Caco-2 (cell line): Measurements from ENCODE around the gene DNM2. TPM values are rescaled to one million over a fixed set of nuclear protein-coding genes. Genes with fewer than 3 reads are reported as not detected.
"Not testable (repeated sequence)": the region's sequence is repeated elsewhere in the genome, so short reads cannot be mapped to it uniquely, and the experiment has no call there.

Experiments
- BruUV-seq: library from RNA; stranded (reverse); fragments of 400-500 nt; replicated peaks from 2 replicates; lab custom pipeline; 2021; lab: Mats Ljungman, UMichigan
- CTCF ChIA-PET: fragments of 300-600 bp; sonication (Branson Sonifier 250); formaldehyde crosslinking; loops from one replicate; lab custom pipeline; 2022; ENCODE audit warnings: antibody characterized with exemption; lab: Charles Lee
- POLR2A ChIA-PET: fragments of 300-600 bp; sonication (Branson Sonifier 250); formaldehyde crosslinking; loops from one replicate; lab custom pipeline; 2022; ENCODE audit warnings: antibody characterized with exemption; lab: Charles Lee
- DNase-seq, 2 experiments: peaks; one replicate each; pipeline versions ENCODE4 v3.0.0 to v3.0.0-alpha.2; 2020 to 2022
- H3K27me3 ChIP-seq: replicated peaks from 2 replicates; pipeline ENCODE4 v1.6.0; 2011; ENCODE audit warnings: low read length; ENCODE audit not compliant: control insufficient read depth, insufficient read depth
- H3K36me3 ChIP-seq: 2 replicates; pipeline ENCODE4 v1.5.1; 2011; ENCODE audit warnings: low read length; ENCODE audit not compliant: control insufficient read depth, insufficient read depth
- H3K4me1 ChIP-seq: fragments of 250-450 bp; sonication (Bioruptor Pico); 2 replicates; pipeline ENCODE4 v1.5.1; 2020; ENCODE audit warnings: mild to moderate bottlenecking
- H3K4me3 ChIP-seq: 2 replicates; pipeline ENCODE4 v1.5.1; 2011; ENCODE audit warnings: low read depth, mild to moderate bottlenecking, control low read depth, low read length
- H3K9me3 ChIP-seq: fragments of 250-450 bp; sonication (Bioruptor Pico); 2 replicates; pipeline ENCODE4 v1.5.1; 2020; ENCODE audit warnings: mild to moderate bottlenecking, moderate library complexity
- H3K27ac Mint-ChIP-seq: one replicate; pipeline ENCODE4 v1.8.0; 2022; ENCODE audit warnings: mixed read lengths; ENCODE audit not compliant: unreplicated experiment
- H3K27me3 Mint-ChIP-seq: one replicate; pipeline ENCODE4 v1.8.0; 2022; ENCODE audit warnings: mixed read lengths; ENCODE audit not compliant: insufficient read depth, unreplicated experiment
- H3K36me3 Mint-ChIP-seq: one replicate; pipeline ENCODE4 v1.8.0; 2022; ENCODE audit warnings: mild to moderate bottlenecking, mixed read lengths; ENCODE audit not compliant: insufficient read depth, unreplicated experiment
- H3K4me1 Mint-ChIP-seq: one replicate; pipeline ENCODE4 v1.8.0; 2022; ENCODE audit warnings: low read depth, mixed read lengths; ENCODE audit not compliant: unreplicated experiment
- H3K4me3 Mint-ChIP-seq: one replicate; pipeline ENCODE4 v1.8.0; 2022; ENCODE audit warnings: mild to moderate bottlenecking, moderate library complexity, mixed read lengths; ENCODE audit not compliant: unreplicated experiment
- H3K9me3 Mint-ChIP-seq: one replicate; pipeline ENCODE4 v1.8.0; 2022; ENCODE audit warnings: mixed read lengths; ENCODE audit not compliant: unreplicated experiment
- intact Hi-C: fragments of 100-400 bp; cut with micrococcal nuclease; formaldehyde crosslinking; loops from one replicate; pipeline ENCODE4 v1.10.0; 2022; ENCODE audit not compliant: unreplicated experiment
- total RNA-seq: library from RNA; stranded (reverse); gene quantifications from 2 replicates; pipeline ENCODE4 v1.2.3, GENCODE V29; 2022
- TF ChIP-seq, protein P1 (sequence below), 2 experiments: fragments of 200-600 bp in 1 of 2; IDR thresholded peaks; 1 replicate in 1 of 2; 2 replicates in 1 of 2; pipeline versions ENCODE4 v1.5.1 to v1.8.0; 2011 to 2022; ENCODE audit warnings: antibody characterized with exemption in 1 of 2, control low read depth in 1 of 2, inconsistent platforms in 1 of 2, low read depth in 1 of 2, low read length in 1 of 2, mild to moderate bottlenecking in 1 of 2, moderate library complexity in 1 of 2; ENCODE audit not compliant: insufficient read depth in 1 of 2, severe bottlenecking in 1 of 2, unreplicated experiment in 1 of 2

Gene DNM2
- total RNA-seq, 1 experiment from 2014 or later = 137 TPM

DNA sequence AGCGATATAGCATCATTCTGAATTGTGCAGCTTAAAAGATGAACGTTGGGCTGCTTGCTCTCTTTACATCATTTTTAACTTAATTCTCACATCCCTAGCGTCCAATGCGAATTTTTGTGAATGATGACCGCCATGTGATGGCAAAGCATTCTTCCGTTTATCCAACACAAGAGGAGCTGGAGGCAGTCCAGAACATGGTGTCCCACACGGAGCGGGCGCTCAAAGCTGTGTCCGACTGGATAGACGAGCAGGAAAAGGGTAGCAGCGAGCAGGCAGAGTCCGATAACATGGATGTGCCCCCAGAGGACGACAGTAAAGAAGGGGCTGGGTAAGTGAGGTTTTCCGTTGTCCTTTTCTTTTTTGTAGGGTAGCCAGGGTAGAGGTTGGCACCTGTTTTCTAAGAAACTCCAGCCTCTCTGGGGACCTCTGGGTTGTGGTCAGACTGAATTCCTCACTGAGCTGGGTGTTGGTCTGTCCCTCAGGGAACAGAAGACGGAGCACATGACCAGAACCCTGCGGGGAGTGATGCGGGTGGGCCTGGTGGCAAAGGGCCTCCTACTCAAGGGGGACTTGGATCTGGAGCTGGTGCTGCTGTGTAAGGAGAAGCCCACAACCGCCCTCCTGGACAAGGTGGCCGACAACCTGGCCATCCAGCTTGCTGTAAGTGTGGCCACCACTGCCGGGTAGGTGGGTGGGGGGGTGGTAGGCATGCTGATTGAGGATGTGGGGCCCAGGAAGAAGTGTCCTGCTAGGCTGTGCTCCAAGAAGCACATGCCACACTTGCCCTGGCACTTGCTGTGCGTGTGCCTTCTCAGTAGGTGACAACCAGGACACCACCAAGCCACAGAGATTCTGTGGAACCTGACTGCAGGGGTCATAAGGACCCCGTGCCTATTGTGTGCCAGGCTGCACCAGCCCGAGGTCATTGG lies 46.7 kb upstream of the DNM2 start:
- ChIA-PET CTCF (no interaction called here), POLR2A (no interaction called here)
- H3K36me3 ChIP-seq = 0 out of 2 replicates have a peak, but pooled peaks cover 3% of the 10 kb centered on the region
- H3K27me3 ChIP-seq = no peaks in the 10 kb centered on the region
- DNase-seq = no peak
- BruUV-seq = TSS peak; percentile 34
- Mint-ChIP-seq H3K36me3 (peaks cover 91% of the 10 kb centered on the region), H3K4me1 (no peaks in the 10 kb centered on the region), H3K27ac (no peak overlapping the region), H3K4me3 (no peak overlapping the region), H3K9me3 (no peaks in the 10 kb centered on the region), H3K27me3 (no peaks in the 10 kb centered on the region)
- intact Hi-C loops = no loop called here
- TF ChIP-seq, protein P1, sequence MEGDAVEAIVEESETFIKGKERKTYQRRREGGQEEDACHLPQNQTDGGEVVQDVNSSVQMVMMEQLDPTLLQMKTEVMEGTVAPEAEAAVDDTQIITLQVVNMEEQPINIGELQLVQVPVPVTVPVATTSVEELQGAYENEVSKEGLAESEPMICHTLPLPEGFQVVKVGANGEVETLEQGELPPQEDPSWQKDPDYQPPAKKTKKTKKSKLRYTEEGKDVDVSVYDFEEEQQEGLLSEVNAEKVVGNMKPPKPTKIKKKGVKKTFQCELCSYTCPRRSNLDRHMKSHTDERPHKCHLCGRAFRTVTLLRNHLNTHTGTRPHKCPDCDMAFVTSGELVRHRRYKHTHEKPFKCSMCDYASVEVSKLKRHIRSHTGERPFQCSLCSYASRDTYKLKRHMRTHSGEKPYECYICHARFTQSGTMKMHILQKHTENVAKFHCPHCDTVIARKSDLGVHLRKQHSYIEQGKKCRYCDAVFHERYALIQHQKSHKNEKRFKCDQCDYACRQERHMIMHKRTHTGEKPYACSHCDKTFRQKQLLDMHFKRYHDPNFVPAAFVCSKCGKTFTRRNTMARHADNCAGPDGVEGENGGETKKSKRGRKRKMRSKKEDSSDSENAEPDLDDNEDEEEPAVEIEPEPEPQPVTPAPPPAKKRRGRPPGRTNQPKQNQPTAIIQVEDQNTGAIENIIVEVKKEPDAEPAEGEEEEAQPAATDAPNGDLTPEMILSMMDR (IDR thresholded peaks at IDR 0.05; ENCODE audit: insufficient read depth in 1 of 2, low read depth in 1 of 2, low read length in 1 of 2, severe bottlenecking in 1 of 2, unreplicated experiment in 1 of 2) = no peak
- no peaks in the 10 kb centered on the region for H3K9me3 ChIP-seq
- H3K4me1 ChIP-seq = no peaks in the 10 kb centered on the region
- H3K4me3 ChIP-seq = no peak overlapping the region

DNA sequence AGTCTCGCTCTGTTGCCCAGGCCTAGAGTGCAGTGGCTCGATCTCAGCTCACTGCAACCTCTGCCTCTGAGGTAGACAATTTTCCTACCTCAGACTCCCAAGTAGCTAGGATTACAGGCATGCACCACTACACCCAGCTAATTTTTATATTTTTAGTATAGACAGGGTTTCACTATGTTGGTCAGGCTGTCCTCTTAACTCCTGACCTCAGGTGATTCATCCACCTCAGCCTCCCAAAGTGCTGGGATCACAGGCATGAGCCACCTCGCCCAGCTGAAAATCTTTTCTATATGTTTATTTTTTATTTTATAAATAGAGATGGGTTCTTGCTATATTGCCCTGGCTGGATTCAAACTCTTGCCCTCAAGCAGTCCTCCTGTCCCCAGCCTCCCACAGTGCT lies 46.0 kb upstream of the DNM2 start:
- H3K9me3 ChIP-seq, H3K27me3 Mint-ChIP-seq, CTCF ChIA-PET, H3K27ac Mint-ChIP-seq, POLR2A ChIA-PET, H3K27me3 ChIP-seq, H3K36me3 ChIP-seq, BruUV-seq, H3K4me1 ChIP-seq, DNase-seq, H3K4me3 ChIP-seq, intact Hi-C loops, H3K4me3 Mint-ChIP-seq, H3K4me1 Mint-ChIP-seq, H3K9me3 Mint-ChIP-seq: not testable (repeated sequence)
- peaks cover 91% of the 10 kb centered on the region for H3K36me3 Mint-ChIP-seq

DNA sequence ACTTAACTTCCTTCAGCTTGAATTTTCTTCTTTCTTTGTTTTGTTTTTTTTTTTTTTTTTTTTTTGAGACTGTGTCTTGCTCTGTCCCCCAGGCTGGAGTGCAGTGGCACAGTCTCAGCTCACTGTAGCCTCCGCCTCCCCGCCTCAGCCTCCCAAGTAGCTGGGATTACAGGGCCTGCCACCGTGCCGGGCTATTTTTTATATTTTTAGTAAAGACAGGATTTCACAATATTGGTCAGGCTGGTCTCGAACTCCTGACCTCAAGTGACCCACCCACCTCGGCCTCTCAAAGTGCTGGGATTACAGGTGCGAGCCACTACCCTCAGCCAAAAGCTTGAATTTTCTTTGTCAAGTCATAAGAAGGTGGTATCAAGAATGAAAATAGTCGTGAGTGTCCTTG lies 42.7 kb upstream of the DNM2 start:
- H3K27me3 Mint-ChIP-seq, H3K4me1 Mint-ChIP-seq, DNase-seq, POLR2A ChIA-PET, H3K27ac Mint-ChIP-seq, BruUV-seq, H3K4me1 ChIP-seq, H3K27me3 ChIP-seq, H3K4me3 Mint-ChIP-seq, H3K9me3 ChIP-seq, H3K36me3 ChIP-seq, H3K9me3 Mint-ChIP-seq, intact Hi-C loops, H3K4me3 ChIP-seq: not testable (repeated sequence)
- peaks cover 90% of the 10 kb centered on the region for H3K36me3 Mint-ChIP-seq
- CTCF ChIA-PET = interaction anchor here (1.3 kb wide), 1 partner anchor 31 kb away, joined by 5 read pairs; no protein-coding TSS in a partner anchor

DNA sequence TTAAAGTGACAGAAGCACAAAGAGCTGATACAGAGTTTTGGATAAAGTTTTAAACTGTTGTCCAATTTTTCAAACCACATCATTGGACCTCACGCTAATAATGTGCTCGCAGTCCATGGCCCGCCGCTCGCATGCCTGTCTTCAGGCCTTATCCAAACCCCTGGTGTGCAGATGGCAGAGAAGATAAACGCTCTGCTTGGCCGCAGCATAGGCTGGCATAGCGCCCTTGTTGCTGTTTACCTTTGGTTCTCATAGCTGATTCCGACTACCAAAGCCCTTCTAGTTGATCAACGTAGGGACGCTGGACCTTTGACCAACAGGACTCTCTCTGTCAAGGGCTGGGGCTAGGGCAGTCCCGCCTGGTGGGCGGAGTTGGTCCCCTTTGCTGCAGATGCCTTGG lies 40.1 kb upstream of the DNM2 start:
- H3K36me3 Mint-ChIP-seq = peaks cover 98% of the 10 kb centered on the region

More for the DNA sequence above, 40.1 kb upstream of the DNM2 start:
- Mint-ChIP-seq H3K27me3 (no peaks in the 10 kb centered on the region), H3K9me3 (no peaks in the 10 kb centered on the region), H3K27ac (no peak overlapping the region), H3K4me3 (no peak overlapping the region), H3K4me1 (no peaks in the 10 kb centered on the region)
- no TSS peak for BruUV-seq
- no peaks in the 10 kb centered on the region for H3K9me3 ChIP-seq
- peaks cover 17% of the 10 kb centered on the region for H3K36me3 ChIP-seq
- POLR2A ChIA-PET = no interaction called here
- intact Hi-C loops = no loop called here
- H3K27me3 ChIP-seq = no peaks in the 10 kb centered on the region
- TF ChIP-seq, protein P1 (IDR thresholded peaks at IDR 0.05; ENCODE audit: insufficient read depth in 1 of 2, low read depth in 1 of 2, low read length in 1 of 2, severe bottlenecking in 1 of 2, unreplicated experiment in 1 of 2) = no peak
- CTCF ChIA-PET = no interaction called here
- H3K4me1 ChIP-seq = no peaks in the 10 kb centered on the region
- no peak overlapping the region for H3K4me3 ChIP-seq
- no peak for DNase-seq
